ENCODE results near the gene ADRA2A.

Gene ADRA2A

GRCh38 chr10:111102359-111102837 is 25.6 kb downstream of the ADRA2A start:
- Histone ChIP-seq H2AFZ (no peak overlapping the region), H3K9ac (no peak overlapping the region), H3K27me3 (ENCODE audit: control insufficient read depth, insufficient read depth, low read length) (no peaks in the 10 kb centered on the region), H3K79me2 (no peaks in the 10 kb centered on the region), H3K4me1 (no peaks in the 10 kb centered on the region), H3K36me3 (ENCODE audit: control insufficient read depth, insufficient read depth, low read length) (no peaks in the 10 kb centered on the region), H3K4me2 (ENCODE audit: low read length) (no peak overlapping the region), H3K4me3 (ENCODE audit: low read depth, low read length) (no peak overlapping the region), H3K9me3 (ENCODE audit: control insufficient read depth, low read length) (no peaks in the 10 kb centered on the region), H3K27ac (no peak overlapping the region)
- no peak for TF ChIP-seq CTCF (IDR thresholded peaks at IDR 0.05)

GRCh38 chr10:111103196-111103840 is 26.5 kb downstream of the ADRA2A start:
- H3K9ac ChIP-seq, result no peak overlapping the region
- H3K9me3 ChIP-seq (ENCODE audit: control insufficient read depth, low read length), result no peaks in the 10 kb centered on the region
- no peak for TF ChIP-seq CTCF (IDR thresholded peaks at IDR 0.05)
- H3K27ac ChIP-seq, result no peak overlapping the region
- H2AFZ ChIP-seq, result no peak overlapping the region
- H3K27me3 ChIP-seq (ENCODE audit: control insufficient read depth, insufficient read depth, low read length), result no peaks in the 10 kb centered on the region
- H3K4me3 ChIP-seq (ENCODE audit: low read depth, low read length), result no peak overlapping the region
- H3K4me2 ChIP-seq (ENCODE audit: low read length), result no peak overlapping the region
- no peaks in the 10 kb centered on the region for H3K4me1 ChIP-seq
- no peaks in the 10 kb centered on the region for H3K79me2 ChIP-seq
- no peaks in the 10 kb centered on the region for H3K36me3 ChIP-seq (ENCODE audit: control insufficient read depth, insufficient read depth, low read length)

- Histone ChIP-seq H3K27ac (no peak overlapping the region), H3K79me2 (no peaks in the 10 kb centered on the region), H3K4me3 (ENCODE audit: low read depth, low read length) (no peak overlapping the region), H3K27me3 (ENCODE audit: control insufficient read depth, insufficient read depth, low read length) (no peaks in the 10 kb centered on the region), H3K4me2 (ENCODE audit: low read length) (no peak overlapping the region), H3K9me3 (ENCODE audit: control insufficient read depth, low read length) (no peaks in the 10 kb centered on the region), H2AFZ (no peak overlapping the region), H3K9ac (no peak overlapping the region), H3K36me3 (ENCODE audit: control insufficient read depth, insufficient read depth, low read length) (no peaks in the 10 kb centered on the region), H3K4me1 (no peaks in the 10 kb centered on the region)
- TF ChIP-seq CTCF (IDR thresholded peaks at IDR 0.05), result no peak
Measured at GRCh38 chr10:111104811-111105210, 28.0 kb downstream of the ADRA2A start.

GRCh38 chr10:111106081-111106480 is 29.3 kb downstream of the ADRA2A start:
- H3K4me2 ChIP-seq (ENCODE audit: low read length), result no peak overlapping the region
- H2AFZ ChIP-seq, result no peak overlapping the region
- H3K4me3 ChIP-seq (ENCODE audit: low read depth, low read length), result no peak overlapping the region
- H3K4me1 ChIP-seq, result no peaks in the 10 kb centered on the region
- H3K9ac ChIP-seq, result no peak overlapping the region
- no peak for TF ChIP-seq CTCF (IDR thresholded peaks at IDR 0.05)
- H3K27ac ChIP-seq, result no peak overlapping the region
- no peaks in the 10 kb centered on the region for H3K27me3 ChIP-seq (ENCODE audit: control insufficient read depth, insufficient read depth, low read length)
- no peaks in the 10 kb centered on the region for H3K79me2 ChIP-seq
- H3K36me3 ChIP-seq (ENCODE audit: control insufficient read depth, insufficient read depth, low read length), result no peaks in the 10 kb centered on the region
- no peaks in the 10 kb centered on the region for H3K9me3 ChIP-seq (ENCODE audit: control insufficient read depth, low read length)

GRCh38 chr10:111107023-111107422 is 30.2 kb downstream of the ADRA2A start:
- no peak for TF ChIP-seq CTCF (IDR thresholded peaks at IDR 0.05)
- Histone ChIP-seq H2AFZ (no peak overlapping the region), H3K9ac (no peak overlapping the region), H3K4me3 (ENCODE audit: low read depth, low read length) (no peak overlapping the region), H3K4me2 (ENCODE audit: low read length) (no peak overlapping the region), H3K36me3 (ENCODE audit: control insufficient read depth, insufficient read depth, low read length) (no peaks in the 10 kb centered on the region), H3K79me2 (no peaks in the 10 kb centered on the region), H3K4me1 (no peaks in the 10 kb centered on the region), H3K27me3 (ENCODE audit: control insufficient read depth, insufficient read depth, low read length) (no peaks in the 10 kb centered on the region), H3K9me3 (ENCODE audit: control insufficient read depth, low read length) (no peaks in the 10 kb centered on the region), H3K27ac (no peak overlapping the region)

Measured in parathyroid adenoma (tissue), 2 donors.